Adipose tissue (tissue), 3 donors: ENCODE results near the gene RPTOR. TPM values are rescaled to one million over a fixed set of nuclear protein-coding genes. Genes with fewer than 3 reads are reported as not detected.
"Not testable (repeated sequence)": the region's sequence is repeated elsewhere in the genome, so short reads cannot be mapped to it uniquely, and the experiment has no call there.

Experiments
- H3K27ac ChIP-seq: one replicate; pipeline ENCODE4 v1.5.1; 2013; ENCODE audit warnings: low read depth, low read length
- WGBS, 3 donors: extraction: QIAGEN DNeasy Blood & Tissue Kit; methylation state at CpG; one replicate each; pipeline ENCODE4 v1.1.7; 2013; 5-methylcytosine and 5-hydroxymethylcytosine counted together
- polyA plus RNA-seq, 3 donors: library from polyadenylated mRNA; stranded (reverse); fragments of 200-250 nt; gene quantifications; one replicate each; pipeline ENCODE4 v1.2.3, GENCODE V29; 2013
- donor health status: healthy with polysubstance abuse.
- donor health status: Bipolar disorder and iron deficiency.
- donor health status: healthy.

RPTOR gene
- polyA plus RNA-seq, 3 donors: 5.8 to 13.2 (median 7.5) TPM

DNA sequence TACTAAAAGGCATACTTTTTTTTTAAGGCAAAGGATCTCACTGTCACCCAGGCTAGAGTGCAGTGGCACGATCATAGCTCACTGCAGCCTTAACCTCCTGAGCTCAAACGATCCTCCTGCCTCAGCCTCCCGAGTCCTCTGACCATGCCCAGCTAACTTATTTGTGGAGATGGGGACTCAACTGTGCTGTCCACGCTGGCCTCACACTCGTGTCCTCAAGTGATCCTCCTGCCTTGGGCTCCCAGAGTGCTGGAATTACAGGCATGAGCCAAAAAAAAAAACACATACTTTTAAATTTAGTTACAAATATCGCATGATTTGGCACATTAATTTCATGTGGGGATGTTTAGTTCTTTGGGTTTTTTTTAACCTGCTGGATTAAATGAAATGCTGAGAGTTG is 239.3 kb downstream of the RPTOR start:
- WGBS, 3 donors: 70 to 87% (median 77%) methylated on average over 6 of the region's 6 CpGs
- H3K27ac ChIP-seq: no peak overlapping the region

DNA sequence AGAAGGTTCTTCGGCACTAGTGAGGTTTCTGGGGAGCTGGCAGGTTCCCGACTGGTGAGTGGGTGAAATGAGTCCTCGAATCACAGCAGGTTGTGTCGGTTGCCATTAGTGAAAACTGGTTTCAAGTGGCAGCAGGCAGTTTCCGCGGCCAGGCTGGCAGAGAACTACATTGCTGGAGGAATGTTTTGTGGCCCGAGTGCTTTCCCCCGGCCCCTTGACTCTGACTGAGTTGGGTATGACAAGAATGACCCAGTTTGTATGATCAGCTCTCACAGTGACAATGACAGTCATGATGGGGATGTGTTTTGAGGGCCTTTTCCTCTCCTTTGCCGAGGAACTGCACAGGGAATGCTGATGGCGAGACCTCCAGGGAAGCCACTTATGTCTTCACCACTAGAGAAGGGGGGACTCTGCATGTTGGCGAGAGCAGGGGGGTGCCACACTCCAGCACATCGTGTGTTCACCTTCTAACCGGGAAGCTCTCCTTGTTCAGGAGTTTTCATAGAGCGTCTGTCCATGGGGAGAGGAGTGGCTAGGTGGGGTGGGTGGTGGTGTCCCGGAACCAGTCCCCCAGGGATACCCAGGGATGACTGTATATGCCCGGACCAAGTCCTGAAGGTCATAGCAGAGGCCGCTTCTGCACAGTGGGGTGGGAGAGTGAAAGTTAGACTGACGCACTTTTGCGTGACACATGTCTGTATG is 241.0 kb downstream of the RPTOR start:
- no peak overlapping the region for H3K27ac ChIP-seq
- 92 to 95% (median 94%) methylated on average over 19 of the region's 19 CpGs for WGBS, 3 donors

DNA sequence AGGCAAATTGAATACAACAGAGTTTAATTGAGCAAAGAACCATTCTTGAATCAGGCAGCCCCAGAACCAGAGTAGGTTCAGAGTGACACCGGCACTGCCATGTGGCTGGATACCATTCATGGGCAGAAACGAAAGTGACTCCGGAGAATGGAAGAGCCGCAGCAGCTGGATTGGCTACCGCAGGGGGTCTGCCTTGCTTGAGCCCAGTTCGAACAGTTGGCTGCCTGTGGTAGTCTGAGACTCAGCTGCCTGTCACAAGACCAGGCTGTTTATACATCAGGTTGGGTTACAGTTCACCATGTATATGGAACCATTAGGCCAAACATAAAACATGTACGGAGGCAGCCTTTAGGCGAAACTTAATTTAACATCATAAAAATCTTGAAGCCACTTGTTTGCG is 241.8 kb downstream of the RPTOR start:
- no peak overlapping the region for H3K27ac ChIP-seq
- 97 to 98% (median 98%) methylated on average over 9 of the region's 9 CpGs for WGBS, 3 donors

DNA sequence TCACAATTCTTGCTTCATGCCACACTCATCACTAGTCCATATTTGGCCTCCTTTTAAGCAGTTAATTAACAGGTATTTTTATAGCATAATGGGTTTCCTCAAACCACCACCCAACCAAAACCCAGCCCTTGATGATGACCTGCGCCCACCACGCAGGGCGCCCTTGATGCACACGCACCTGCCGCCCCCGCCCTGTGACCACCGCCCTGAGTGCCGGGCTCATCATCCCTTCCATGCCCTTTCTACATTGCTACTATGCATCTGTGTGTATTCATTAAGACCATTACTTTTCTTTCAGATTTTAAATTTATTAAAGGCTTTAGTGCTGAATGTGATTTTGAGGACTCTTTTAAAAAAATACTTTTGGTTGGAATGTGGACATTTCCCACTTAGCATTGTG is 242.2 kb downstream of the RPTOR start:
- 91 to 99% (median 98%) methylated on average over 8 of the region's 8 CpGs for WGBS, 3 donors
- H3K27ac ChIP-seq: no peak overlapping the region

DNA sequence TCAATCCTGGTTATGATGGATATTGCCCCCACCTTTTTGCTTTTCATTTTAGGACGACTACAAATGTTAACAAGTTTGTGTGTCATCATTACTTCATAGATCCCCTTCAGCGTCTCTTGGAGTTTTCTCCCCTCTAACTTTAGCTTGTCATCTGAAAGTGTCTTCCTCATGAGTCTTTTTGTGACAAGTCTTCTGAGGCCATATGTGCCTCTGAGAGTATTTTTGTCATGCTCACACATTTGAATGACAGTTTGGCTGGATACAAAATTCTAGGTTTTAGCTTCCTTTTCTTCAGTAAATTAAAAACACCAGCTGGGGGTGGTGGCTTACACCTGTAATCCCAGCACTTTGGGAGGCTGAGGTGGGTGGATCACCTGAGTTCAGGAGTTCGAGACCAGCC is 243.2 kb downstream of the RPTOR start:
- 90 to 94% (median 94%) methylated on average over 3 of the region's 3 CpGs for WGBS, 3 donors
- no peak overlapping the region for H3K27ac ChIP-seq

DNA sequence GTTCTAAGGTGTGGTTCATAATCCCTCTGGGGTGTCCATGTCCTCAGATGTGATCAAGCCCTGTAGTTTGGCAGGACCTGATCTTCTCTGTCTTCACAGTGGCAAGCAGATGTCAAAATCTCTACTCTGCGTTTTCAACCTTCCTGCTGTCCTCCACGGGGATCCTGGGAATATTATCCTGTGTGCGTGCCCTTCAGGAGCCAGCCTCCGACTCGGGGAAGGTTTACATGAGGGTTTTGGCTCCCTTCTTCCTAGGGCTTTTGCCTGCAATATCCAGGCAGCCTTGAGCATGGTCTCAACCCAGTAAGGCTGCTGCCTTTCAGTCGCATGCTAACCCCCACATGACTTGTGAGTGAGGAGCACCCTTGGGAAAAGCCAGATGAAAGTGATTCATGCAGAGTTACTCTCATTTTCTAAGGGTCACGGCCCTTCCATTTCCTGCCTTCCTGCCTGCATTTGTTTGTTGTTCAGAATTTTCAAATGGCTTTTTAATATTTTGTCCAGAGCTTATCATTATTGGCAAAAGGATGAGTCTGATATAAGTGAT is 244.8 kb downstream of the RPTOR start:
- 40 to 70% (median 48%) methylated on average over 7 of the region's 7 CpGs for WGBS, 3 donors
- H3K27ac ChIP-seq: no peak overlapping the region

DNA sequence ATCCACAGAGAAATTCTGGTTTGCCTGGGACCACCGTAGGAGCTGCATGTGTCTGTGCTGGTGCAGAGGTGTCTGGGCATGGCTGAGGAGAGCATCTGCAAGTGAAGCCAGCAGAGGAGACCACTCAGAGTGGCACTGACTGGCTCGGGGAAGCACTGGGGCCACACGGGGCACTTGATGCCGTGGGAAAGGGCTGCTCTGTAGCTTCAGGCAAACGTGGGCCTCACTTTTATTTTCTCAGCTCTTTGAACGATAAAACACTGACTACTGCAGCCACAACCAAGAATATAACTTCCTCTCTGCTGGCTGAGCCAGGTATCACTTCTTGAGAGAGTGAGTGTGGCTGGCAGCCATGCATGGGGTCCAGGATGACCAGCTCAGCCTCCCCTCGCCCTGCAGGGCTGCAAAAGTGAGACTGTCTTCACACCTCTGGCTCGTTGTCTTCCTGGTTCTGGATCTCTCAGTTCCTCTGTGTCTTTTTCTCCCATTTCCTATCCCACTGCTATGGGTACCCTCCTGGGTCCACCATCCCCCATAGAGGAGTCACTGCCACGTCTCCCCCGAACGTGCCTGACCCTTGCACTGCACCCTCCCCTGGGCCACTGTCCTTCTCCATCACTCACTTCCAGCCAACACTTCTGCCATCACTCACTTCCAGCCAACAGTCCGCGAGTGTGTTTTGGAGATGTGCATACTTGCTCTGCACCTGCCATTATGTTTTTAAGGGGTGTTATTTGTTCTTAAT is 245.6 kb downstream of the RPTOR start:
- WGBS, 3 donors: 56 to 73% (median 67%) methylated on average over 13 of the region's 13 CpGs
- H3K27ac ChIP-seq: no peak overlapping the region

DNA sequence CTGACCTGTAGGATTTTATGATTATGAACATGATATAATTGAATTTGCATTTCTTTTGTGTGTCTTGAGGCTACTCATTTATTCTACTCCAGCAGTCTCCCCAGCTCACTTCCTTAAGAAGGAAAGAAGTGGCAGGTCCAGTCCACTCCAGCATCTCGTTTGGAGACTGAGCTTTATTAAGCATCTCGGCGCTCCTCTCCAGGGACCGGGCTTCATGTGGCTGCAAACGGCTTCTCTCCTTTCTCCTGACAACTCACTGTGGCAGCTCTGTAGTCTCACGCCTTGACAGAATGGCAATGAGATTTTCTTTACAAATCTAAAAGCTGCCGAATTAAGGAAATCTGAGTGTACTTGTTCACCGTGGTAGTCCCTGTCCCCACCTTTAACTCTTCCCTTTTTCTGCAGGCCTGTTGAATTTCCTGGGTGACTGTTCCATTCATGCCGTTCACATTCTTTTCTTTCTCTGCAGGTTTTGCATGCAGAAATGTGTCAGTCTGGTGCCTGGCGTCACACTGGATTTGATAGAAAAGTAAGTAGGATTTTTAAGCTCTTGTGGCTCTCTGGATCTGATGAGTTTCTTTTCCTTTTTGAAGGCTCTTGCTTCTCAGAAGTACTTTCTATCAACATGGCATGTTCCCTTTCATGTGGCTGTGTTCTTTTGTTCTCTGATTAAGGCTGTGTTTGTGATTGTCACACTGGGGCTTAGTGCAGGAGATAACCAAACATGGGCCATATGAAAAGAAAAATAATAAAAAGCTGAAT is 246.5 kb downstream of the RPTOR start:
- 76 to 80% (median 79%) methylated on average over 10 of the region's 10 CpGs for WGBS, 3 donors
- no peak overlapping the region for H3K27ac ChIP-seq

DNA sequence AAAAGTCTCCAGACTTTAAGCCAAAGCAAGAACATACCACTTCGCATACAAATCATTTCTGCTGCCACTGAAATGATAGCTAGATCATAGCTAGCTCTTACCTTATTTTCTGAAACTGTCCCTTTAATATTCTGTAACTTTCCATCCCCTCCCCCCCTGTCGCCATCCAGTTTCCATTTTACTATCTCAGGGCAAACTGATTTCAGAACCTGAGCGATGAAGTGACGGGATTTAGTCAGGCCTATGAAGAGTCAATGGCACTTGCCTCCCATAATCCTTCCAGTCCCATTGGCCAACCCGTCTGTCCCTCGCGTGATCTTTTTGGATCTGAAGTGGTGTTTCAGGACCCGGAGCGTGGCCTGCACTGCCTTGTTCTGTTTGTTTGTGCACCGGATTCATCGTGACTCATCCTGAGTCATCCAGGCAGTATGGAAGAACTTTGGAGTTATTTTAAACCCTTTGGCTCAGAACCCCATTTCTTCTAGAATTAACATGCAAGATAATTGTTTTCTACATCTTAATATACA is 247.2 kb downstream of the RPTOR start:
- WGBS, 3 donors: 56 to 79% (median 67%) methylated on average over 11 of the region's 11 CpGs
- H3K27ac ChIP-seq: no peak overlapping the region

DNA sequence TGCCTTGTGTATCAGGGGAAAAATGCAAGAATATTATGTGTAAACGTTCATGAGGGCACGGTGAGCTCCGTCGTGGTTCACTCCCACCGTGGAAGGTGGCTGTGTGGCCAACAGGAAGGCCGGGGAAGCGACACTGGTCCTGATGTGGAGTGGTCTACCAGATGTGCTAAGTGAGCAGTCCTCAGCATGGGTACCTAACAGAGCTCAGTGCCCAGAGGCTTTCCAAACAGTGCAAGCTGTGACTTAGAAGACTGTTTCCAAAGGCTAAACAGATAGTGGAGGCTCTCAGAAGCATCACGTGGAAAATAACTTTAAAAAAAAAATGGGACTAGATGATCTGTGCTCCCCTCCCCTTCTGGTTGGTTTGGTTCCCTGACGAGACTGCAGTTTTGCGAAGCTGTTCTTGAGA is 247.7 kb downstream of the RPTOR start:
- no peak overlapping the region for H3K27ac ChIP-seq

DNA sequence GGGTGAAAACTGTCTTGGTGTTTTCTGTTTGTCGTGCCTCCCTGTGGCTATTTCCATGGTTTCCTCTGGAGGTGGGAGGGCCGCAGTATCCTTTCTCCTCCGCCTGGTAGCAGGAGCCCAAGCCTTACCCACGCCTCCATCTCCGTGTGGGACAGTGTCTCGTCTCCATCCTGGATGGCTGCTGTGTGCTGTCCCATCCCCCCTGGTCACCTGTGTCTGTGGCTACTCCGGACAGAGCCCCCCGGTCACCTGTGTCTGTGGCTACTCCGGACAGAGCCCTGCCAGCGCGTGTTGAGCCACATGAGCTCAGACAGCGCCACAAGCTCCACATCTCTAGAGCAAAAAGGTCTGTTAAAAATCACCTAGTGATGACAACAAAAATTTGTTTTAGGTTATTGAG is 248.8 kb downstream of the RPTOR start:
- H3K27ac ChIP-seq: no peak overlapping the region
- WGBS, 3 donors: 94 to 98% (median 96%) methylated on average over 12 of the region's 12 CpGs

More for the DNA sequence above, 247.7 kb downstream of the RPTOR start:
- WGBS, 3 donors: 65 to 84% (median 79%) methylated on average over 10 of the region's 10 CpGs

DNA sequence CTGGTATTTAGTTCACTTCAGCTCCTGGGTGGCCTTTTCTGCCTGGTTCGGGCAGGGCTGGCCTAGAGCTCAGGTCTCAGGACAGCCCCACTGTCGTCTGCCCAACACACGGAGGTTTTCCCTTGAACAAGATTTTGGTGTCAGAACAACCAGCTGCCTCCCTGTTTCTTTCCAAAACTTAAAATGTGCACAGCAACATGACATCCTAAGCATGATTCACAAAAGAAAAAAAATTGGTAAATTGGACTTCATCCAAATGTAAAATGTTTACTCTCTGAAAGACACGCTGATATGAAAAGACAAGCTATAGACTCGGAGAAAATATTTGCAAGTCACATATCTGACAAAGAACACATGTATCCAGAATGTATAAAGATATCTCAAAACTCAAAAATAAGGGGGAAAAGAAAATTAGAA is 249.2 kb downstream of the RPTOR start:
- no peak overlapping the region for H3K27ac ChIP-seq
- 59 to 73% (median 72%) methylated on average over 5 of the region's 5 CpGs for WGBS, 3 donors

DNA sequence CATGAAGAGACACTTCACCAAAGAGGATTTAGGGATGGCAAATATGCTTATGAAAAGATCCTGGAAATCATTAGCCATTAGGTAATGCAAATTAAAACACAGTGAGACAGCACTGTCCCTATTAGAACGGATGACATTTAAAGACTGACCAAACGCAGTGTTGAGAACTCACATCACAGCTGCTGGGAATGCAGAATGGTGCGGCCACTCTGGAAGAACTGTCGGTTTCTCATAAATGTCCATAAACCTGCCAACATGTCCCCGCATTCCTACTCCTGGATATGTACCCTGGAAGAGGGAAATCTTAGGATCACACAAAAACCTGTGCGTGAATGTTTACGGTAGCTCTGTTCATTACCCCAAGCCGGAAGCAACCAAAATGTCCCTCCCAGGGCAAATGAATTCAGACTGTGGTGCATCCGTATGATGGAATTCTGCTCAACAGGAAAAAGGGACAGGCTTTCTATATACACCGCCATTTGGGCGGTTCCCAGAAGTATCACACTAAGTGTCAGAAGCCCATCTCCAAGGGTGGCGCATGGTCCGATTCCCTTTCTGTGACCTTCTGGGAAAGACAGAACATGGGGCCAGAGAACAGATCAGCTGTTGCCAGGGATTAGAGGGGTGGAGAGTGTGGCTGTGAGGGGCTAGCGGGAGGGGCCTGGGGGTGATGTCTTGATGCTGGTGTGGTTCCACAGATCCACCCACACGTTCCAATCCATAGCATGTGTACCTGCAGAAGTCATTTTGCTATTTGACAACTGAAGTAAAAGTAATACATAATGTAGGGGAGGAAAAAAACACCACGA is 249.8 kb downstream of the RPTOR start:
- no peak overlapping the region for H3K27ac ChIP-seq
- 94 to 95% (median 94%) methylated on average over 16 of the region's 16 CpGs for WGBS, 3 donors

DNA sequence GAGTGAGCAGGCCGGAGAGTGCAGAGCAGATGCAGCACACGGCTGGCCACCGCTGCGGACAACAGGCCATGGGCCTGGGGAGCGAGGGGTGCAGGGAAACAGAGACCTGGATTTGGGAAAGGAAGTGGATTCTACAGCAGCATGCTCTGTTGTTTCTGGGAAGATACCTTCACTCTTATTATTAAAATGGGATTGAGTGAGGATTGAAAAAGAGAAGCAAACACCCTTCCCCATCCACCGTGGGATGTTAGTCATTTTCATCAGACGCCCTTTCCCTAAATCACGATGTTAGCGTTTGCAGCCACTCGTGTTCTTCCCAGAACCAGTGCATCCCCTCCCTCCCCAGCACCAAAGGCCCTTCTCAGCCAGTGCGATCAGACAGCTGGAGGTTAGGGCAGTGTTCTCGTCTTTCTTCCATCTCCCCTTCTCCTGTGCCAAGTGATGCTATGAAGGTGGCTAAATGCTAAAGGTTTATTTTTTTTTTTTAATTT is 250.5 kb downstream of the RPTOR start:
- H3K27ac ChIP-seq: no peak overlapping the region
- 88 to 90% (median 89%) methylated on average over 12 of the region's 12 CpGs for WGBS, 3 donors

DNA sequence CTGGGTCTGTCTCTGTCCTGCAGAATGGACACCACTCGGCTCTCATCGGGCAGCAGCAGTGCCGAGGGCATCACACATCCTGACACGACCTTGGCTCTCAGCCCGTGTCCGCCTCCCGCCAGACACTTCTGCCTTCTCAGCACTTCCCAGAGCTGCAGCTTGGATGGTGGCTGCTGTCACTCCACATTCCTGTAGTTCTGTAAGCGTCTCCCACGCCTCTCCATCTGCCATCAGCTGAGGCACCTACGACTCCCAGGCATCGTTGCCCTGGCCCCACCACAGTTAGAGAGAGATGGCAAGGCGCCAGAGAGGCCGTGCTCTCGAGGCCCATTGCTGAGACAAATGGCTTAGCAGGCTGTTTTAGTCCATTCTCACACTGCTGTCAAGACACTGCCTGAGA is 251.1 kb downstream of the RPTOR start:
- WGBS, 3 donors: 58 to 61% (median 58%) methylated on average over 14 of the region's 14 CpGs
- H3K27ac ChIP-seq: no peak overlapping the region

DNA sequence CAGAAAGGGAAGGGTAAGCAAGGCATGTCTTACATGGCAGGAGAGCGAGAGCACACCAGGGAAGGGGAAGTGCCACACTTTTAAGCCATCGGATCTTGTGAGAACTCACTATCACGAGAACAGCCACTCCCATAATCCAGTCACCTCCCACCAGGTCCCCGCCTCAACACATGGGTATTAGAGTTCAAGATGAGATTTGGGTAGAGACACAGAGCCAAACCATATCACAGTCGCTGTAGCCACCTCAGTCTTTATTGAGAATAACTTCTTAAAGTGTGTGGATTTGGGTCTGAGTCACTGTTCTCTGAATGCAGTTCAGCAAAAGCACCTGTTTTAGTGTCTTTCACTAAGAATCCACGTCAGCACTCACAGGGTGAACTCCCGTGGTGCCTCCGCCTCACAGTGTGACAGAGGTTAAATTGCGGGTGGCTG is 251.8 kb downstream of the RPTOR start:
- H3K27ac ChIP-seq: no peak overlapping the region

DNA sequence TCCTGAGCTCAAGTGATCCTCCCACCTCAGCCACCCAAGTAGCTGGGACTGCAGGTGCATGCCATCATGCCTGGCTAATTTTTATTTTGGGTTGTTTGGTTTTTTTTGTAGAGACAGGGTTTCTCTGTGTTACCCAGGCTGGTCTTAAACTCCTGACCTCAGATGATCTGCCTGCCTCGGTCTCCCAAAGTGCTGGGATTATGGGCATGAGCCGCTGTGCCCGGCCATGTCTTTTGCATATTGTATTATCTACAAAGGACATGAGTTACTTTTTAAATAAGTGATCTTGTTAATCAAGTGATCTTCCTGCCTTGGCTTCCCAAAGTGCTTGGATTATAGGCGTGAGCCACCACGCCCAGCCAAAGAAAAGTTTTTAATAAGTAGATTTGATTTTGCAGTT is 252.6 kb downstream of the RPTOR start:
- WGBS, 3 donors: 98 to 99% (median 99%) methylated on average over 5 of the region's 5 CpGs
- not testable (repeated sequence) for H3K27ac ChIP-seq

More for the DNA sequence above, 251.8 kb downstream of the RPTOR start:
- 87 to 88% (median 88%) methylated on average over 9 of the region's 9 CpGs for WGBS, 3 donors
